Measurements from ENCODE around the gene GDF9. TPM values are rescaled to one million over a fixed set of nuclear protein-coding genes. Genes with fewer than 3 reads are reported as not detected.
A peak's percentile ranks its signal among the peaks of the same experiment; 100 is the strongest.

Gene GDF9
- total RNA-seq, 1 experiment from 2014 or later = 0.24 TPM

- peak overlapping the region; percentile 39 for H3K4me2 ChIP-seq (ENCODE audit: insufficient read depth, insufficient read length, low read length)
- no peak overlapping the region for H3K56ac ChIP-seq (ENCODE audit: insufficient read length, low read depth, low read length)
- Mint-ChIP-seq H3K36me3 (ENCODE audit: insufficient read depth in 1 of 3, low read depth in 3 of 3) (peaks cover 2 to 6% (median 3%) of the 10 kb centered on the region in 3 experiments; a peak in 6 of 7 replicates), H3K9me3 (no peaks in the 10 kb centered on the region; a peak in 1 of 5 replicates), H3K27me3 (ENCODE audit: low read depth) (peaks cover 77% of the 10 kb centered on the region), H3K27ac (no peak overlapping the region), H3K4me1 (peaks cover 9 to 20% of the 10 kb centered on the region in 2 experiments), H3K4me3 (peak overlapping the region; percentile 76 to 85)
- peaks cover 3% of the 10 kb centered on the region for H3K4me1 ChIP-seq (ENCODE audit: insufficient read depth, low read length)
- no peak overlapping the region for H2BK20ac ChIP-seq (ENCODE audit: low read depth, low read length, poor library complexity, severe bottlenecking)
- H3K79me2 ChIP-seq (ENCODE audit: insufficient read depth, low read length) = no peaks in the 10 kb centered on the region
- WGBS (ENCODE audit: extremely low coverage, insufficient read length, low lambda C conversion rate) = no CpG with 5 or more reads among the region's 4 CpGs
- no peak for TF ChIP-seq CTCF (conservative IDR thresholded peaks at IDR 0.05)
- no peak overlapping the region for H2BK5ac ChIP-seq (ENCODE audit: insufficient read length, low read length)
- H2AK5ac ChIP-seq (ENCODE audit: insufficient read length, low read length) = no peak overlapping the region
- DNase-seq = no peak
- H3K4ac ChIP-seq (ENCODE audit: low read depth, low read length) = no peak overlapping the region
- H2AFZ ChIP-seq (ENCODE audit: low read length) = no peak overlapping the region
- H3K23ac ChIP-seq (ENCODE audit: insufficient read length, low read depth, low read length) = no peak overlapping the region
- no peaks in the 10 kb centered on the region for H3K79me1 ChIP-seq (ENCODE audit: insufficient read depth, low read depth, low read length, poor library complexity, severe bottlenecking)
- H4K91ac ChIP-seq (ENCODE audit: insufficient read length, low read depth, low read length) = no peak overlapping the region
- H3T11ph ChIP-seq (ENCODE audit: low read length) = no peak overlapping the region
- H3K27me3 ChIP-seq (ENCODE audit: insufficient read depth, low read length) = peaks cover 25% of the 10 kb centered on the region; the same call in 1 of the 2 replicates
- H3K18ac ChIP-seq (ENCODE audit: insufficient read length, low read depth, low read length) = no peak overlapping the region
- no peak overlapping the region for H4K5ac ChIP-seq (ENCODE audit: insufficient read length, low read depth, low read length)
- peaks cover 21% of the 10 kb centered on the region for H3K23me2 ChIP-seq (ENCODE audit: insufficient read length, low read depth, low read length, poor library complexity, severe bottlenecking)
- no peaks in the 10 kb centered on the region for H3K9me3 ChIP-seq (ENCODE audit: control insufficient read depth, low read depth, low read length)
- no peak overlapping the region for H3K14ac ChIP-seq (ENCODE audit: insufficient read depth, low read length)
- H4K8ac ChIP-seq (replicated peaks; ENCODE audit: insufficient read length, low read depth, low read length) = no peak overlapping the region
- no peaks in the 10 kb centered on the region for H4K20me1 ChIP-seq (ENCODE audit: control insufficient read depth, insufficient read depth, insufficient read length)
- H3K27ac ChIP-seq (ENCODE audit: insufficient read length, low read depth, low read length) = no peak overlapping the region
- H2BK120ac ChIP-seq (ENCODE audit: low read depth, low read length, poor library complexity, severe bottlenecking) = no peak overlapping the region
- no peak overlapping the region for H2BK15ac ChIP-seq (ENCODE audit: low read depth, low read length)
- H3K9ac ChIP-seq (ENCODE audit: extremely low read depth, insufficient read length, low read length) = no peak overlapping the region
- H2BK12ac ChIP-seq (ENCODE audit: insufficient read length, low read depth, low read length) = no peak overlapping the region
Measured at GRCh38 chr5:132828846-132829494, 37.3 kb downstream of the GDF9 start.
